Ureter (tissue), 1 donor: Measurements from ENCODE around the gene TBC1D4. TPM values are rescaled to one million over a fixed set of nuclear protein-coding genes. Genes with fewer than 3 reads are reported as not detected.
A peak's percentile ranks its signal among the peaks of the same experiment; 100 is the strongest.

ENCODE experiments used
- DNase-seq: peaks from one replicate; pipeline ENCODE4 v3.0.0-alpha.2; 2020; ENCODE audit warnings: low spot score
- total RNA-seq: library from RNA; stranded (reverse); gene quantifications from one replicate; pipeline ENCODE4 v1.2.4, GENCODE V29; 2023
- donor health status: DM: yes; HTN: yes; CAD: no.

Gene TBC1D4
- total RNA-seq: 28.3 TPM

GRCh38 chr13:75482070-75482819 is at the start of gene TBC1D4:
Gene TBC1D4, minus strand, starts transcription at chr13:75482169. Its CDS starts 402 bp downstream, at chr13:75481767.
- peak; percentile 86 for DNase-seq

GRCh38 chr13:75530549-75530961 is 48.6 kb upstream of the TBC1D4 start:
- DNase-seq: no peak

- no peak for DNase-seq
These were observed 40.0 kb upstream of the TBC1D4 start for GRCh38 chr13:75521956-75522355.

GRCh38 chr13:75518439-75519088 is 36.6 kb upstream of the TBC1D4 start:
- DNase-seq: no peak

GRCh38 chr13:75514080-75514995 is 32.4 kb upstream of the TBC1D4 start:
- no peak for DNase-seq

GRCh38 chr13:75513271-75513670 is 31.3 kb upstream of the TBC1D4 start:
- no peak for DNase-seq

- no peak for DNase-seq
These were observed 30.3 kb upstream of the TBC1D4 start for GRCh38 chr13:75512253-75512652.

GRCh38 chr13:75511051-75511625 is 29.2 kb upstream of the TBC1D4 start:
- no peak for DNase-seq

- no peak for DNase-seq
These were observed 26.1 kb upstream of the TBC1D4 start for GRCh38 chr13:75508002-75508548.

- no peak for DNase-seq
These were observed 25.3 kb upstream of the TBC1D4 start for GRCh38 chr13:75507027-75508001.

- DNase-seq: no peak
These were observed 24.0 kb upstream of the TBC1D4 start for GRCh38 chr13:75506018-75506417.

GRCh38 chr13:75505327-75505726 is 23.4 kb upstream of the TBC1D4 start:
- DNase-seq: no peak

GRCh38 chr13:75495938-75496337 is 14.0 kb upstream of the TBC1D4 start:
- DNase-seq: no peak

GRCh38 chr13:75494491-75494890 is 12.5 kb upstream of the TBC1D4 start:
- DNase-seq: no peak

GRCh38 chr13:75493156-75493555 is 11.2 kb upstream of the TBC1D4 start:
- no peak for DNase-seq

- DNase-seq: no peak
These were observed 10.4 kb upstream of the TBC1D4 start for GRCh38 chr13:75492389-75492788.

- no peak for DNase-seq
These were observed 9.4 kb upstream of the TBC1D4 start for GRCh38 chr13:75491376-75491775.

GRCh38 chr13:75489502-75490263 is 7.7 kb upstream of the TBC1D4 start:
- no peak for DNase-seq
